GM18508 (cell line): ENCODE data around the gene BRAF.
"Not testable (repeated sequence)": the region's sequence is repeated elsewhere in the genome, so short reads cannot be mapped to it uniquely, and the experiment has no call there.

Experiments used
- ATAC-seq: cut with Tn5 transposase; IDR thresholded peaks from one replicate; pipeline ENCODE4 v1.9.1; 2021; ENCODE audit warnings: moderate number of reproducible peaks; ENCODE audit not compliant: insufficient read depth, unreplicated experiment

The BRAF gene

GRCh38 chr7:140882834-140883233 is 41.9 kb downstream of the BRAF start:
- not testable (repeated sequence) for ATAC-seq

- no peak for ATAC-seq
Observed at GRCh38 chr7:140881507-140882228, 43.1 kb downstream of the BRAF start.

GRCh38 chr7:140877249-140877524 is 47.5 kb downstream of the BRAF start:
- ATAC-seq = no peak

GRCh38 chr7:140876519-140877248 is 48.0 kb downstream of the BRAF start:
- ATAC-seq = peak; percentile 88

- no peak for ATAC-seq
Observed at GRCh38 chr7:140873434-140873833, 51.3 kb downstream of the BRAF start.

- no peak for ATAC-seq
Observed at GRCh38 chr7:140870003-140870402, 54.7 kb downstream of the BRAF start.

GRCh38 chr7:140869430-140869829 is 55.3 kb downstream of the BRAF start:
- no peak for ATAC-seq

- ATAC-seq = no peak
Observed at GRCh38 chr7:140867467-140868462, 57.0 kb downstream of the BRAF start.

GRCh38 chr7:140866926-140867325 is 57.8 kb downstream of the BRAF start:
- ATAC-seq = no peak

GRCh38 chr7:140864732-140865131 is 60.0 kb downstream of the BRAF start:
- ATAC-seq = no peak

GRCh38 chr7:140863867-140864266 is 60.9 kb downstream of the BRAF start:
- no peak for ATAC-seq

GRCh38 chr7:140863184-140863583 is 61.5 kb downstream of the BRAF start:
- no peak for ATAC-seq

- ATAC-seq = no peak
Observed at GRCh38 chr7:140857048-140857447, 67.7 kb downstream of the BRAF start.

- ATAC-seq = no peak
Observed at GRCh38 chr7:140841166-140841715, 83.5 kb downstream of the BRAF start.

- no peak for ATAC-seq
Observed at GRCh38 chr7:140831724-140832123, 93.0 kb downstream of the BRAF start.

- no peak for ATAC-seq
Observed at GRCh38 chr7:140829720-140830119, 95.0 kb downstream of the BRAF start.

GRCh38 chr7:140828741-140829140 is 96.0 kb downstream of the BRAF start:
- no peak for ATAC-seq

GRCh38 chr7:140817383-140817782 is 107.3 kb downstream of the BRAF start:
- ATAC-seq = not testable (repeated sequence)

- ATAC-seq = peak; percentile 57
Observed at GRCh38 chr7:140810830-140811556, 113.7 kb downstream of the BRAF start.

GRCh38 chr7:140810385-140810784 is 114.3 kb downstream of the BRAF start:
- no peak for ATAC-seq
